Measurements from ENCODE around the gene BICRAL.
"Not testable (repeated sequence)": the region's sequence is repeated elsewhere in the genome, so short reads cannot be mapped to it uniquely, and the experiment has no call there.

The BICRAL gene

GRCh38 chr6:42762950-42763349, 18.9 kb upstream of the BICRAL start:
- no peak for DNase-seq (ENCODE audit: low spot score)

- DNase-seq (ENCODE audit: low spot score): no peak
These were observed 16.8 kb upstream of the BICRAL start for GRCh38 chr6:42764911-42765648.

GRCh38 chr6:42766163-42766670, 15.6 kb upstream of the BICRAL start:
- peak; percentile 57 for DNase-seq (ENCODE audit: low spot score)

GRCh38 chr6:42769051-42769450, 12.8 kb upstream of the BICRAL start:
- DNase-seq (ENCODE audit: low spot score): no peak

- DNase-seq (ENCODE audit: low spot score): no peak
These were observed 12.0 kb upstream of the BICRAL start for GRCh38 chr6:42769836-42770235.

- DNase-seq (ENCODE audit: low spot score): no peak
These were observed 10.1 kb upstream of the BICRAL start for GRCh38 chr6:42771741-42772100.

- DNase-seq (ENCODE audit: low spot score): no peak
These were observed 7.7 kb upstream of the BICRAL start for GRCh38 chr6:42774201-42774600.

- not testable (repeated sequence) for DNase-seq (ENCODE audit: low spot score)
These were observed 6.9 kb upstream of the BICRAL start for GRCh38 chr6:42774821-42775487.

GRCh38 chr6:42777126-42777822, 4.6 kb upstream of the BICRAL start:
- peak; percentile 48 for DNase-seq (ENCODE audit: low spot score)

GRCh38 chr6:42778122-42778521, 3.7 kb upstream of the BICRAL start:
- DNase-seq (ENCODE audit: low spot score): no peak

- no peak for DNase-seq (ENCODE audit: low spot score)
These were observed 2.3 kb upstream of the BICRAL start for GRCh38 chr6:42779521-42779920.

- DNase-seq (ENCODE audit: low spot score): peak; percentile 20
These were observed 381 bp upstream of the BICRAL start for GRCh38 chr6:42781546-42781795.

GRCh38 chr6:42782689-42783176, 881 bp downstream of the BICRAL start:
- peak; percentile 93 for DNase-seq (ENCODE audit: low spot score)

- peak; percentile 82 for DNase-seq (ENCODE audit: low spot score)
These were observed 1.5 kb downstream of the BICRAL start for GRCh38 chr6:42783177-42783875.

- DNase-seq (ENCODE audit: low spot score): no peak
These were observed 2.2 kb downstream of the BICRAL start for GRCh38 chr6:42783876-42784642.

GRCh38 chr6:42784717-42785498, 3.1 kb downstream of the BICRAL start:
- DNase-seq (ENCODE audit: low spot score): no peak

- no peak for DNase-seq (ENCODE audit: low spot score)
These were observed 4.7 kb downstream of the BICRAL start for GRCh38 chr6:42786525-42786985.

- no peak for DNase-seq (ENCODE audit: low spot score)
These were observed 5.2 kb downstream of the BICRAL start for GRCh38 chr6:42787063-42787472.

GRCh38 chr6:42788671-42789070, 6.8 kb downstream of the BICRAL start:
- DNase-seq (ENCODE audit: low spot score): no peak

- DNase-seq (ENCODE audit: low spot score): no peak
These were observed 8.8 kb downstream of the BICRAL start for GRCh38 chr6:42790549-42791181.
